ENCODE results near the gene DENND11. TPM values are rescaled to one million over a fixed set of nuclear protein-coding genes. Genes with fewer than 3 reads are reported as not detected.

Gene DENND11
- total and polyA plus RNA-seq, 9 of the 15 experiments (the other 6 are each of a cell fraction or from before 2014, with no cell fraction given), result 0.07 to 1.1 (median 0.36) TPM

- peak; percentile 98 for TF ChIP-seq HLTF (IDR thresholded peaks at IDR 0.05)
- TF ChIP-seq ZBTB17 (CRISPR knock-in tag; IDR thresholded peaks at IDR 0.05), result peak; percentile 88
- TF ChIP-seq CBX3 (IDR thresholded peaks at IDR 0.05; ENCODE audit: borderline replicate concordance in 1 of 2, low read length in 2 of 2), result peak; percentile 46 to 99
- no peak for TF ChIP-seq BRF1 (IDR thresholded peaks at IDR 0.05; ENCODE audit: borderline replicate concordance, extremely low read depth, insufficient read length)
- no peak for TF ChIP-seq PREB (CRISPR knock-in tag; IDR thresholded peaks at IDR 0.05)
Observed at GRCh38 chr7:141737836-141738591, 36.0 kb upstream of the DENND11 start, which contains the start of gene SSBP1 (continued).

GRCh38 chr7:141737118-141737835 is 35.3 kb upstream of the DENND11 start:
- intact Hi-C loops (cut with micrococcal nuclease) (loop anchor here (5.0 kb wide), 1 partner anchor 185 kb away; the partner anchor contains the start of gene AGK), in situ Hi-C loops (cut with MboI) (no loop called here)
- Histone ChIP-seq H3K79me2 (ENCODE audit: control insufficient read depth, insufficient read depth, low read length) (peaks cover 40% of the 10 kb centered on the region), H3K27ac (ENCODE audit: extremely low read depth, low read depth, low read length) (peak overlapping the region; percentile 89), H3K4me1 (replicated peaks in 1 of 2; ENCODE audit: control insufficient read depth in 2 of 2, insufficient read depth in 2 of 2, low read length in 2 of 2) (peaks cover 5 to 12% of the 10 kb centered on the region in 2 experiments; a peak in 4 of 5 replicates), H4K20me1 (replicated peaks; ENCODE audit: control insufficient read depth, insufficient read depth, low read length) (no peaks in the 10 kb centered on the region), H3K27me3 (ENCODE audit: control insufficient read depth in 2 of 2, insufficient read depth in 2 of 2, low read length in 2 of 2) (no peaks in the 10 kb centered on the region), H3K4me3 (peak overlapping the region; percentile 65), H3K9ac (ENCODE audit: insufficient read depth in 1 of 2, low read depth in 2 of 2, low read length in 2 of 2) (peak overlapping the region; percentile 84 to 92), H3K9me1 (ENCODE audit: control insufficient read depth, insufficient read depth, low read length) (no peaks in the 10 kb centered on the region), H3K9me3 (replicated peaks; ENCODE audit: control insufficient read depth, insufficient read depth, low read depth, low read length) (no peaks in the 10 kb centered on the region), H3K4me2 (ENCODE audit: insufficient read depth, low read length) (peak overlapping the region; percentile 98), H2AFZ (ENCODE audit: low read depth, low read length) (peak overlapping the region; percentile 92), H3K36me3 (ENCODE audit: control insufficient read depth, insufficient read depth, low read length) (peaks cover 31% of the 10 kb centered on the region)
- FAIRE-seq (peak; percentile 46), ATAC-seq (peak; percentile 72), DNase-seq (ENCODE audit: extremely low read depth in 1 of 4, low spot score in 3 of 4) (peak; percentile 46 to 70 (median 56))
- BruUV-seq (replicated peaks), result TSS peak; percentile 89
- WGBS (ENCODE audit: insufficient coverage, low coverage, missing lambda C conversion rate), result 20% methylated on average over 10 of the region's 11 CpGs
- POLR2A ChIA-PET, result interaction anchor here (0.7 to 3.0 kb wide), 9 partner anchors 10 to 186 kb away, joined by 3 to 30 read pairs (median 3); partner anchors contain the start of genes AGK and DENND11
- CTCF ChIA-PET (ENCODE audit: low intra/inter-chr PET ratio), result interaction anchor here (0.6 kb wide), 1 partner anchor 83 kb away, joined by 3 read pairs; no protein-coding TSS in a partner anchor
- no peak for TF ChIP-seq GTF2B (IDR thresholded peaks at IDR 0.05; ENCODE audit: extremely low read depth, insufficient read length)
- peak; percentile 92 for TF ChIP-seq CEBPB (tag; IDR thresholded peaks at IDR 0.05)
- 0 out of 4 replicates have a peak, but pooled peaks of 1 of the 2 experiments have one; percentile 42 for TF ChIP-seq NONO (IDR thresholded peaks at IDR 0.05; ENCODE audit: low read depth in 2 of 2, low read length in 1 of 2)
- peak; percentile 44; the same call in 1 of the 2 replicates for TF ChIP-seq CREM (IDR thresholded peaks at IDR 0.05; ENCODE audit: low read depth)
- TF ChIP-seq MYC (IDR thresholded peaks at IDR 0.05; ENCODE audit: low read depth, low read length), result no peak
- TF ChIP-seq MYC (CRISPR knock-in tag; IDR thresholded peaks at IDR 0.05; ENCODE audit: borderline replicate concordance, low read depth), result no peak
- TF ChIP-seq FOXA3 (CRISPR knock-in tag; conservative IDR thresholded peaks at IDR 0.05 in 1 of 2, IDR thresholded peaks at IDR 0.05 in 1 of 2), result no peak
- TF ChIP-seq CHD1 (IDR thresholded peaks at IDR 0.05; ENCODE audit: low read length), result peak; percentile 86
- TF ChIP-seq ZNF311 (CRISPR knock-in tag; IDR thresholded peaks at IDR 0.05), result no peak
- TF ChIP-seq ZFP1 (CRISPR knock-in tag; IDR thresholded peaks at IDR 0.05), result no peak
- TF ChIP-seq PPARD (CRISPR knock-in tag; IDR thresholded peaks at IDR 0.05), result no peak
